T-helper 2 cell treated with Interferon-gamma antibody and Interleukin-4, amounts not matched to agents 100 ng/mL and 5 ng/mL, for 36 hours (primary cell): ENCODE measurements around the gene MTTP. TPM values are rescaled to one million over a fixed set of nuclear protein-coding genes. Genes with fewer than 3 reads are reported as not detected.

Experiments
- intact Hi-C: fragments of 100-400 bp; cut with micrococcal nuclease; formaldehyde crosslinking; loops from one replicate; pipeline ENCODE4 v1.15.1; 2023
- total RNA-seq: library from RNA; stranded (reverse); gene quantifications from 2 replicates; pipeline ENCODE4 v1.2.3, GENCODE V29; 2022

MTTP gene
- total RNA-seq, 1 donor from 2014 or later, result not detected

GRCh38 chr4:99591757-99592156, 17.1 kb downstream of the MTTP start:
- intact Hi-C loops, result no loop called here

- intact Hi-C loops, result no loop called here
Measured at GRCh38 chr4:99593781-99594641, 19.4 kb downstream of the MTTP start.

GRCh38 chr4:99594818-99595217, 20.2 kb downstream of the MTTP start:
- intact Hi-C loops, result no loop called here

- intact Hi-C loops, result no loop called here
Measured at GRCh38 chr4:99606716-99607115, 32.1 kb downstream of the MTTP start.

- intact Hi-C loops, result no loop called here
Measured at GRCh38 chr4:99608417-99608816, 33.8 kb downstream of the MTTP start.

- intact Hi-C loops, result no loop called here
Measured at GRCh38 chr4:99610605-99611175, 36.1 kb downstream of the MTTP start.

- intact Hi-C loops, result no loop called here
Measured at GRCh38 chr4:99612281-99612680, 37.7 kb downstream of the MTTP start.

GRCh38 chr4:99612704-99613103, 38.1 kb downstream of the MTTP start:
- intact Hi-C loops, result no loop called here

- intact Hi-C loops, result no loop called here
Measured at GRCh38 chr4:99614491-99614890, 39.9 kb downstream of the MTTP start.

GRCh38 chr4:99615170-99615820, 40.7 kb downstream of the MTTP start:
- intact Hi-C loops, result no loop called here

GRCh38 chr4:99617374-99617773, 42.8 kb downstream of the MTTP start:
- intact Hi-C loops, result no loop called here

- intact Hi-C loops, result no loop called here
Measured at GRCh38 chr4:99622341-99622740, 47.7 kb downstream of the MTTP start.

- intact Hi-C loops, result no loop called here
Measured at GRCh38 chr4:99624141-99624719, 49.6 kb downstream of the MTTP start.

GRCh38 chr4:99625369-99625768, 50.7 kb downstream of the MTTP start:
- intact Hi-C loops, result no loop called here

GRCh38 chr4:99628040-99628439, 53.4 kb downstream of the MTTP start:
- intact Hi-C loops, result no loop called here

- intact Hi-C loops, result no loop called here
Measured at GRCh38 chr4:99629962-99630554, 55.4 kb downstream of the MTTP start.

GRCh38 chr4:99630857-99631360, 56.3 kb downstream of the MTTP start:
- intact Hi-C loops, result no loop called here

- intact Hi-C loops, result no loop called here
Measured at GRCh38 chr4:99633772-99634171, 59.1 kb downstream of the MTTP start.

GRCh38 chr4:99634742-99635360, 60.2 kb downstream of the MTTP start:
- intact Hi-C loops, result no loop called here

- intact Hi-C loops, result no loop called here
Measured at GRCh38 chr4:99635601-99636000, 61.0 kb downstream of the MTTP start.

GRCh38 chr4:99636422-99636821, 61.8 kb downstream of the MTTP start:
- intact Hi-C loops, result no loop called here
